SK-N-SH (cell line): ENCODE data around the gene DNAH7. TPM values are rescaled to one million over a fixed set of nuclear protein-coding genes. Genes with fewer than 3 reads are reported as not detected.

ENCODE experiments used
- CTCF ChIA-PET: fragments of 300-600, 350-600 bp; formaldehyde crosslinking; extraction: SDS; loops from one replicate; lab custom pipeline; 2021; lab: Yijun Ruan, JAX
- POLR2A ChIA-PET: fragments of 350-600 bp; sonication (Branson Sonifier 250); formaldehyde crosslinking; extraction: SDS; loops from one replicate; lab custom pipeline; 2020; ENCODE audit warnings: antibody characterized with exemption, inconsistent platforms; lab: Yijun Ruan, JAX
- DNase-seq: peaks from one replicate; pipeline ENCODE4 v3.0.0; 2012
- H2AFZ ChIP-seq: fragments of 200-600 bp; sonication (generic); 2 replicates; pipeline ENCODE4 v1.8.1; 2016; ENCODE audit warnings: antibody characterized with exemption, mild to moderate bottlenecking, low read depth
- H3F3A ChIP-seq: fragments of 200-600 bp; sonication (generic); replicated peaks from 2 replicates; pipeline ENCODE3; 2016; ENCODE audit warnings: antibody characterized with exemption, mild to moderate bottlenecking; ENCODE audit not compliant: insufficient read depth
- H3K27ac ChIP-seq, 2 experiments: fragments of 200-500 bp in 1 of 2; fragments of 200-600 bp in 1 of 2; sonication (Bioruptor generic) in 1 of 2; sonication (generic), shearing (Covaris generic) in 1 of 2; 2 replicates each; pipeline versions ENCODE4 v1.5.1 to v1.6.1; 2014 to 2016; ENCODE audit warnings: low read depth in 2 of 2, inconsistent platforms in 1 of 2, low read length in 1 of 2, mild to moderate bottlenecking in 1 of 2, mixed read lengths in 1 of 2
- H3K27me3 ChIP-seq: fragments of 200-600 bp; sonication (generic), shearing (Covaris generic); 2 replicates; pipeline ENCODE4 v1.6.1; 2016; ENCODE audit warnings: mixed run types; ENCODE audit not compliant: insufficient read depth
- H3K36me3 ChIP-seq, 2 experiments: fragments of 200-500 bp in 1 of 2; fragments of 200-600 bp in 1 of 2; sonication (Bioruptor generic) in 1 of 2; sonication (generic) in 1 of 2; replicated peaks in 1 of 2; 2 replicates each; pipeline versions ENCODE3 to v1.5.1; 2014 to 2016; ENCODE audit warnings: low read length in 1 of 2, mild to moderate bottlenecking in 1 of 2; ENCODE audit not compliant: insufficient read depth in 2 of 2, control insufficient read depth in 1 of 2
- H3K4me1 ChIP-seq, 2 experiments: fragments of 200-500 bp in 1 of 2; fragments of 200-600 bp in 1 of 2; sonication (Bioruptor generic) in 1 of 2; sonication (generic), shearing (Covaris generic) in 1 of 2; 2 replicates each; pipeline versions ENCODE4 v1.5.1 to v1.6.1; 2014 to 2016; ENCODE audit warnings: low read depth in 1 of 2, low read length in 1 of 2, mixed run types in 1 of 2; ENCODE audit not compliant: insufficient read depth in 2 of 2, control insufficient read depth in 1 of 2
- H3K4me2 ChIP-seq: fragments of 200-600 bp; sonication (generic), shearing (Covaris generic); 2 replicates; pipeline ENCODE4 v1.6.1; 2017; ENCODE audit warnings: mixed run types
- H3K4me3 ChIP-seq, 2 experiments: fragments of 200-500 bp in 1 of 2; fragments of 200-600 bp in 1 of 2; sonication (Bioruptor generic) in 1 of 2; sonication (generic), shearing (Covaris generic) in 1 of 2; 2 replicates each; pipeline versions ENCODE4 v1.5.1 to v1.8.1; 2014 to 2016; ENCODE audit warnings: low read depth in 2 of 2, inconsistent platforms in 1 of 2, low read length in 1 of 2, mild to moderate bottlenecking in 1 of 2, mixed read lengths in 1 of 2, moderate library complexity in 1 of 2
- H3K79me2 ChIP-seq: fragments of 200-600 bp; sonication (generic); 2 replicates; pipeline ENCODE4 v1.8.1; 2017; ENCODE audit warnings: mild to moderate bottlenecking; ENCODE audit not compliant: insufficient read depth
- H3K9ac ChIP-seq: fragments of 200-600 bp; sonication (generic); 2 replicates; pipeline ENCODE4 v1.6.1; 2017; ENCODE audit warnings: mixed run types
- H3K9me2 ChIP-seq: fragments of 200-600 bp; sonication (generic); 2 replicates; pipeline ENCODE4 v1.6.1; 2017; ENCODE audit warnings: mixed run types
- H3K9me3 ChIP-seq: fragments of 200-600 bp; sonication (generic); 2 replicates; pipeline ENCODE4 v1.6.1; 2017; ENCODE audit warnings: mixed run types, mild to moderate bottlenecking, moderate library complexity
- H4K20me1 ChIP-seq: fragments of 200-600 bp; sonication (generic); 2 replicates; pipeline ENCODE4 v1.6.1; 2017; ENCODE audit warnings: mild to moderate bottlenecking, mixed run types; ENCODE audit not compliant: insufficient read depth
- ELF1 ChIP-seq: IDR thresholded peaks from 2 replicates; pipeline ENCODE4 v1.4.0; 2012
- EP300 ChIP-seq, 2 experiments: IDR thresholded peaks; 2 replicates each; pipeline versions ENCODE4 v1.4.0 to v1.6.1; 2012; ENCODE audit warnings: borderline replicate concordance in 1 of 2, low read depth in 1 of 2, low read length in 1 of 2
- EZH2phosphoT487 ChIP-seq: fragments of 200-600 bp; sonication (generic); IDR thresholded peaks from 2 replicates; pipeline ENCODE4 v1.6.1; 2017; ENCODE audit warnings: low read depth, mixed run types, mild to moderate bottlenecking, antibody characterized with exemption, moderate library complexity, borderline replicate concordance
- FOSL2 ChIP-seq: IDR thresholded peaks from 2 replicates; pipeline ENCODE4 v1.4.0; 2012; ENCODE audit warnings: low read depth, mild to moderate bottlenecking, moderate library complexity, borderline replicate concordance
- FOXJ3 ChIP-seq: sonication (generic); formaldehyde crosslinking; IDR thresholded peaks from 2 replicates; pipeline ENCODE4 v1.5.1; 2020; ENCODE audit warnings: mild to moderate bottlenecking, missing genetic modification reagents
- FOXM1 ChIP-seq: IDR thresholded peaks from 2 replicates; pipeline ENCODE4 v1.4.0; 2012; ENCODE audit warnings: low read depth, mild to moderate bottlenecking
- GABPA ChIP-seq: IDR thresholded peaks from 2 replicates; pipeline ENCODE4 v1.4.0; 2012; ENCODE audit warnings: low read depth, mild to moderate bottlenecking
- GATA2 ChIP-seq: sonication (generic); formaldehyde crosslinking; IDR thresholded peaks from 2 replicates; pipeline ENCODE4 v1.5.0; 2020; ENCODE audit warnings: mild to moderate bottlenecking, missing genetic modification reagents
- IRF3 ChIP-seq: fragments of 150-350 bp; IDR thresholded peaks from 2 replicates; pipeline ENCODE4 v1.6.1; 2016; ENCODE audit warnings: mild to moderate bottlenecking, low read depth, low read length
- JUND ChIP-seq: IDR thresholded peaks from 2 replicates; pipeline ENCODE4 v1.4.0; 2012
- POLR2AphosphoS5 ChIP-seq: IDR thresholded peaks from 2 replicates; pipeline ENCODE4 v1.6.1; 2012; ENCODE audit warnings: low read depth, low read length
- RCOR1 ChIP-seq: fragments of 150-350 bp; IDR thresholded peaks from 2 replicates; pipeline ENCODE4 v1.6.1; 2017; ENCODE audit warnings: antibody characterized with exemption, low read length
- RXRA ChIP-seq: IDR thresholded peaks from 2 replicates; pipeline ENCODE4 v1.4.0; 2012; ENCODE audit warnings: low read depth, mild to moderate bottlenecking, borderline replicate concordance
- SIN3A ChIP-seq: IDR thresholded peaks from 2 replicates; pipeline ENCODE4 v1.6.1; 2012; ENCODE audit warnings: low read depth, mild to moderate bottlenecking, low read length, moderate library complexity, borderline replicate concordance
- SMC3 ChIP-seq: IDR thresholded peaks from 2 replicates; pipeline ENCODE4 v1.6.1; 2012; ENCODE audit warnings: low read depth, low read length, improper control_type of control experiment
- TCF12 ChIP-seq: IDR thresholded peaks from 2 replicates; pipeline ENCODE4 v1.4.0; 2012
- TEAD4 ChIP-seq: IDR thresholded peaks from 2 replicates; pipeline ENCODE4 v1.4.0; 2012; ENCODE audit warnings: mild to moderate bottlenecking, borderline replicate concordance; ENCODE audit not compliant: insufficient read depth
- USF1 ChIP-seq: IDR thresholded peaks from 2 replicates; pipeline ENCODE4 v1.4.0; 2012; ENCODE audit warnings: low read depth, borderline replicate concordance
- YY1 ChIP-seq: IDR thresholded peaks from 2 replicates; pipeline ENCODE4 v1.4.0; 2012; ENCODE audit warnings: low read depth, mild to moderate bottlenecking
- WGBS: methylation state at CpG from one replicate; pipeline ENCODE4 v1.1.6; 2017; ENCODE audit warnings: low lambda C conversion rate; 5-methylcytosine and 5-hydroxymethylcytosine counted together
- polyA plus RNA-seq, 3 experiments: library from polyadenylated mRNA; depleted of rRNA; stranded (reverse); fragments of >200 nt; gene quantifications; 2 replicates each; pipeline ENCODE4 v1.2.3, GENCODE V29; 2012
- TF ChIP-seq, protein P1 (sequence below): fragments of 200-600 bp; sonication (generic); IDR thresholded peaks from 2 replicates; pipeline ENCODE4 v1.6.1; 2017; ENCODE audit warnings: antibody characterized with exemption, mild to moderate bottlenecking, moderate library complexity
- TF ChIP-seq, protein P2 (sequence below): IDR thresholded peaks from 2 replicates; pipeline ENCODE4 v1.4.0; 2012; ENCODE audit warnings: low read depth

DNAH7 gene
- polyA plus RNA-seq, 1 of the 3 experiments (the other 2 are of a cell fraction): 1.2 TPM

- no peaks in the 10 kb centered on the region for H3K27me3 ChIP-seq
- ChIA-PET POLR2A (no interaction called here), CTCF (no interaction called here)
- DNase-seq: no peak
- no peak overlapping the region for H3K27ac ChIP-seq
- no peaks in the 10 kb centered on the region for H3K4me1 ChIP-seq
- TF ChIP-seq RCOR1 (no peak), TCF12 (0 out of 2 replicates have a peak, but pooled peaks have one; percentile 24), ELF1 (no peak), EP300 (IDR thresholded peaks at IDR 0.05; ENCODE audit: borderline replicate concordance in 1 of 2, low read depth in 1 of 2, low read length in 1 of 2) (no peak), JUND (no peak), RXRA (no peak), SMC3 (no peak), FOXJ3 (CRISPR knock-in tag) (no peak), GATA2 (CRISPR knock-in tag) (no peak)
- no peaks in the 10 kb centered on the region for H3F3A ChIP-seq
- H2AFZ ChIP-seq: no peak overlapping the region
- H3K9ac ChIP-seq: no peak overlapping the region
- 90% methylated on average over 4 of the region's 4 CpGs for WGBS
- H3K4me2 ChIP-seq: no peak overlapping the region
- no peaks in the 10 kb centered on the region for H4K20me1 ChIP-seq
- H3K36me3 ChIP-seq: no peaks in the 10 kb centered on the region
- H3K9me3 ChIP-seq: no peaks in the 10 kb centered on the region
- H3K4me3 ChIP-seq: no peak overlapping the region
- H3K9me2 ChIP-seq: no peaks in the 10 kb centered on the region
- no peaks in the 10 kb centered on the region for H3K79me2 ChIP-seq
Measured at GRCh38 chr2:195912079-195912478, 156.6 kb downstream of the DNAH7 start.

- H3K79me2 ChIP-seq: no peaks in the 10 kb centered on the region
- ChIA-PET POLR2A (no interaction called here), CTCF (no interaction called here)
- TF ChIP-seq TEAD4 (no peak), SMC3 (no peak), GABPA (no peak), TCF12 (no peak), POLR2AphosphoS5 (no peak)
- no peaks in the 10 kb centered on the region for H3K4me1 ChIP-seq
- H3K4me2 ChIP-seq: no peak overlapping the region
- H3K9ac ChIP-seq: no peak overlapping the region
- 0 out of 2 replicates have a peak overlapping the region, but pooled peaks have one; percentile 14 for H2AFZ ChIP-seq
- no peaks in the 10 kb centered on the region for H3K9me2 ChIP-seq
- H3K27ac ChIP-seq: no peak overlapping the region
- H3F3A ChIP-seq: no peaks in the 10 kb centered on the region
- H3K36me3 ChIP-seq: no peaks in the 10 kb centered on the region
- no peaks in the 10 kb centered on the region for H3K9me3 ChIP-seq
- no peaks in the 10 kb centered on the region for H3K27me3 ChIP-seq
- H3K4me3 ChIP-seq: no peak overlapping the region
- H4K20me1 ChIP-seq: no peaks in the 10 kb centered on the region
- 80% methylated on average over 4 of the region's 4 CpGs for WGBS
- no peak for DNase-seq
Measured at GRCh38 chr2:195910570-195910969, 158.1 kb downstream of the DNAH7 start.

- Histone ChIP-seq H3K9me3 (no peaks in the 10 kb centered on the region), H3K9me2 (no peaks in the 10 kb centered on the region), H3K4me2 (no peak overlapping the region), H3K36me3 (no peaks in the 10 kb centered on the region), H3K27ac (no peak overlapping the region), H2AFZ (0 out of 2 replicates have a peak overlapping the region, but pooled peaks have one; percentile 14), H3K27me3 (no peaks in the 10 kb centered on the region), H3K9ac (no peak overlapping the region), H3K4me3 (no peak overlapping the region), H4K20me1 (no peaks in the 10 kb centered on the region), H3K4me1 (no peaks in the 10 kb centered on the region), H3K79me2 (no peaks in the 10 kb centered on the region), H3F3A (no peaks in the 10 kb centered on the region)
- CTCF ChIA-PET: interaction anchor here (1.2 kb wide), 1 partner anchor 29 kb away, joined by 3 read pairs; no protein-coding TSS in a partner anchor
- DNase-seq: no peak
- POLR2A ChIA-PET: no interaction called here
- TF ChIP-seq FOXM1 (no peak), SIN3A (no peak), FOSL2 (no peak), RCOR1 (no peak), EZH2phosphoT487 (no peak), ELF1 (no peak), USF1 (no peak), YY1 (no peak), IRF3 (no peak)
- TF ChIP-seq, protein P1, sequence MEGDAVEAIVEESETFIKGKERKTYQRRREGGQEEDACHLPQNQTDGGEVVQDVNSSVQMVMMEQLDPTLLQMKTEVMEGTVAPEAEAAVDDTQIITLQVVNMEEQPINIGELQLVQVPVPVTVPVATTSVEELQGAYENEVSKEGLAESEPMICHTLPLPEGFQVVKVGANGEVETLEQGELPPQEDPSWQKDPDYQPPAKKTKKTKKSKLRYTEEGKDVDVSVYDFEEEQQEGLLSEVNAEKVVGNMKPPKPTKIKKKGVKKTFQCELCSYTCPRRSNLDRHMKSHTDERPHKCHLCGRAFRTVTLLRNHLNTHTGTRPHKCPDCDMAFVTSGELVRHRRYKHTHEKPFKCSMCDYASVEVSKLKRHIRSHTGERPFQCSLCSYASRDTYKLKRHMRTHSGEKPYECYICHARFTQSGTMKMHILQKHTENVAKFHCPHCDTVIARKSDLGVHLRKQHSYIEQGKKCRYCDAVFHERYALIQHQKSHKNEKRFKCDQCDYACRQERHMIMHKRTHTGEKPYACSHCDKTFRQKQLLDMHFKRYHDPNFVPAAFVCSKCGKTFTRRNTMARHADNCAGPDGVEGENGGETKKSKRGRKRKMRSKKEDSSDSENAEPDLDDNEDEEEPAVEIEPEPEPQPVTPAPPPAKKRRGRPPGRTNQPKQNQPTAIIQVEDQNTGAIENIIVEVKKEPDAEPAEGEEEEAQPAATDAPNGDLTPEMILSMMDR: no peak
- TF ChIP-seq, protein P2, sequence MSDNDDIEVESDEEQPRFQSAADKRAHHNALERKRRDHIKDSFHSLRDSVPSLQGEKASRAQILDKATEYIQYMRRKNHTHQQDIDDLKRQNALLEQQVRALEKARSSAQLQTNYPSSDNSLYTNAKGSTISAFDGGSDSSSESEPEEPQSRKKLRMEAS: no peak
Measured at GRCh38 chr2:195909926-195910325, 158.7 kb downstream of the DNAH7 start.
